Lower leg skin (tissue), 4 donors: ENCODE results near the gene NEU1. TPM values are rescaled to one million over a fixed set of nuclear protein-coding genes. Genes with fewer than 3 reads are reported as not detected.

ENCODE experiments used
- DNase-seq, 2 donors: peaks; one replicate each; pipeline ENCODE4 v3.0.0-alpha.2; 2019; ENCODE audit warnings: low spot score in 2 of 2
- H3K4me3 ChIP-seq: fragments of 200-600 bp; sonication (generic); 2 replicates; pipeline ENCODE4 v1.5.1; 2017; ENCODE audit warnings: mild to moderate bottlenecking, low read depth; ENCODE audit not compliant: poor library complexity, severe bottlenecking
- POLR2A ChIP-seq, 2 donors: fragments of 450-650 bp; IDR thresholded peaks; one replicate each; pipeline ENCODE4 v1.6.1; 2016 to 2017; ENCODE audit warnings: antibody characterized with exemption in 2 of 2, mild to moderate bottlenecking in 1 of 2, moderate library complexity in 1 of 2
- WGBS, 2 donors: methylation state at CpG; one replicate each; pipeline ENCODE4 v1.1.5; 2018; 5-methylcytosine and 5-hydroxymethylcytosine counted together
- intact Hi-C: fragments of 100-400 bp; cut with DNase I; formaldehyde crosslinking; loops from one replicate; pipeline ENCODE4 v1.15.0; 2023; ENCODE audit warnings: low total_unique reads
- total RNA-seq, 4 donors: library from RNA; depleted of rRNA; stranded (reverse); fragments of >200 nt; gene quantifications; one replicate each; pipeline ENCODE4 v1.1.0, GENCODE V29; 2016
- TF ChIP-seq, protein P1 (sequence below), 3 donors: fragments of 450-650 bp; IDR thresholded peaks; one replicate each; pipeline ENCODE4 v1.5.1; 2016; ENCODE audit warnings: antibody characterized with exemption in 3 of 3, mild to moderate bottlenecking in 3 of 3, moderate library complexity in 2 of 3

Gene NEU1
- total RNA-seq, 4 donors from 2014 or later: 29.1 to 47.6 (median 39.6) TPM

DNA sequence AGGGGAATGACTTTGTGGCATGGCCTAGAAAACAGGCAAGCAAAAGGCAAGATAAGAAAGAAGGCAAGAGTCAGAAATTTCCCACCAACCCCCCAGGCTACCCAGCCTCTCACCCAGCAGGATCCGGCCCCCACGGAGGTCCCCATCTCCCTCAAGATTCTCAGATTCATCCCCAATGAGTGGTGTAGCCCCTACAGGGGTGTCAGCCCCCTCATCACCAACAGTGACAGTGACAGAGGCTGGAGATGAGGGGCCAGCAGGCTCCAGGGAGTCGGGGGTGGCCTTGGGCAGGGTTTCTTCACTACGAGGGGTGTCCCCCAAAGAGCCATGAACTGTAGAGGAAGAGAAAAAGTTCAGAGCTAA lies 33.9 kb upstream of the NEU1 start:
- intact Hi-C loops: no loop called here
- TF ChIP-seq POLR2A (IDR thresholded peaks at IDR 0.05): no peak
- TF ChIP-seq, protein P1, sequence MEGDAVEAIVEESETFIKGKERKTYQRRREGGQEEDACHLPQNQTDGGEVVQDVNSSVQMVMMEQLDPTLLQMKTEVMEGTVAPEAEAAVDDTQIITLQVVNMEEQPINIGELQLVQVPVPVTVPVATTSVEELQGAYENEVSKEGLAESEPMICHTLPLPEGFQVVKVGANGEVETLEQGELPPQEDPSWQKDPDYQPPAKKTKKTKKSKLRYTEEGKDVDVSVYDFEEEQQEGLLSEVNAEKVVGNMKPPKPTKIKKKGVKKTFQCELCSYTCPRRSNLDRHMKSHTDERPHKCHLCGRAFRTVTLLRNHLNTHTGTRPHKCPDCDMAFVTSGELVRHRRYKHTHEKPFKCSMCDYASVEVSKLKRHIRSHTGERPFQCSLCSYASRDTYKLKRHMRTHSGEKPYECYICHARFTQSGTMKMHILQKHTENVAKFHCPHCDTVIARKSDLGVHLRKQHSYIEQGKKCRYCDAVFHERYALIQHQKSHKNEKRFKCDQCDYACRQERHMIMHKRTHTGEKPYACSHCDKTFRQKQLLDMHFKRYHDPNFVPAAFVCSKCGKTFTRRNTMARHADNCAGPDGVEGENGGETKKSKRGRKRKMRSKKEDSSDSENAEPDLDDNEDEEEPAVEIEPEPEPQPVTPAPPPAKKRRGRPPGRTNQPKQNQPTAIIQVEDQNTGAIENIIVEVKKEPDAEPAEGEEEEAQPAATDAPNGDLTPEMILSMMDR (IDR thresholded peaks at IDR 0.05): no peak
- 30 to 76% methylated on average over 3 to 4 of the region's 4 CpGs for WGBS, 2 donors
- peak overlapping the region; percentile 88 for H3K4me3 ChIP-seq
- no peak for DNase-seq

DNA sequence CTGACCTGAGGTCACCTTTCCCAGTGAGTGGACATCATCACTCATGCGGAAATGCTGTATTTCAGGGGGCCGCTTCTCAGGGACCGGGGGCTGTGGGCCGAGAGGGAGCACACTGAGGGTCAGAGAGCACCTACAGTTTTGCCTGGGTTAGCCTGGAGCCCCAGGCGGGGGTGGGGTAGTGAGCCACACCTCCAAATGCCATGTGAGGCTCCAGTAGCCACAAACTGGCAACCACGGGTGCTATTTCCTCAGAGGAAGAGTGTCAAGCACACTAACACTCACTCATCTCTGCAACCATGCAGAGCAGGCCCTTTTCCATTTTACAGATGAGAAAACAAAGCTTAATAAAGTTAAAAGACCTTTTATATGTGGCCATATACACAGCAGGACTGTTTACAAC lies 30.2 kb upstream of the NEU1 start:
- TF ChIP-seq, protein P1 (IDR thresholded peaks at IDR 0.05): no peak
- TF ChIP-seq POLR2A (IDR thresholded peaks at IDR 0.05): no peak
- 82 to 88% methylated on average over 6 of the region's 6 CpGs for WGBS, 2 donors
- intact Hi-C loops: no loop called here
- H3K4me3 ChIP-seq: no peak overlapping the region
- no peak for DNase-seq

DNA sequence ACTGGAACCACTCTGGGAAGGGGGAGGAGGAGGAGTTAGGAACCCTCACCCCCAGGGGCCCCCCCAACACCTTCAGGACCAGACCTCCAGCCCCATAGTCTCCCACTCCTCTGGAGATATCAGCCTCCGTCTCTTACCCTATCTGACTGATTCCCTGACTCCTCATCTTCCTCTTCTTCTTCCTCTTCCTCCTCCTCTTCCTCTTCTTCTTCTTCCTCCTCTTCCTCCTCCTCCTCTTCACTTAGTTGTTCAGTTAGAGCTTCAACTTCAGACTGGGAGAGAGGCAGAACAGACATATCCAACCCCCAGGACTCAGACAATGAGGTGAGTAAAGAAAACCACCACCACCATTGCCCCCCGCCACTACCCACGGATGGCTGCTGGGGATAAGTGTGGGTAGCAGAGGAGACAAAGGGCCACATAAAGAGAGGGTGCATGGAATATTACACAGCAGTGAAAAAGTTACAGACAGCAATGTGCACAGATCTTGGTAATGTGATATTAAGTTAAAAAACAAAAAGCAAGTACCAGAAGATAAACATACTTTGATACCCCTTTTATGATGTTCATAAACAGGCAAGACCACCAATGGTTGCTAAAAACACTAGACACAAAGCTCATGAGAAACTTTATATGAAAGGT lies 26.8 kb upstream of the NEU1 start:
- DNase-seq: no peak
- 96% methylated on average over 3 of the region's 3 CpGs for WGBS, 2 donors
- H3K4me3 ChIP-seq: no peak overlapping the region
- TF ChIP-seq POLR2A (IDR thresholded peaks at IDR 0.05): no peak
- TF ChIP-seq, protein P1 (IDR thresholded peaks at IDR 0.05): no peak
- intact Hi-C loops: no loop called here

DNA sequence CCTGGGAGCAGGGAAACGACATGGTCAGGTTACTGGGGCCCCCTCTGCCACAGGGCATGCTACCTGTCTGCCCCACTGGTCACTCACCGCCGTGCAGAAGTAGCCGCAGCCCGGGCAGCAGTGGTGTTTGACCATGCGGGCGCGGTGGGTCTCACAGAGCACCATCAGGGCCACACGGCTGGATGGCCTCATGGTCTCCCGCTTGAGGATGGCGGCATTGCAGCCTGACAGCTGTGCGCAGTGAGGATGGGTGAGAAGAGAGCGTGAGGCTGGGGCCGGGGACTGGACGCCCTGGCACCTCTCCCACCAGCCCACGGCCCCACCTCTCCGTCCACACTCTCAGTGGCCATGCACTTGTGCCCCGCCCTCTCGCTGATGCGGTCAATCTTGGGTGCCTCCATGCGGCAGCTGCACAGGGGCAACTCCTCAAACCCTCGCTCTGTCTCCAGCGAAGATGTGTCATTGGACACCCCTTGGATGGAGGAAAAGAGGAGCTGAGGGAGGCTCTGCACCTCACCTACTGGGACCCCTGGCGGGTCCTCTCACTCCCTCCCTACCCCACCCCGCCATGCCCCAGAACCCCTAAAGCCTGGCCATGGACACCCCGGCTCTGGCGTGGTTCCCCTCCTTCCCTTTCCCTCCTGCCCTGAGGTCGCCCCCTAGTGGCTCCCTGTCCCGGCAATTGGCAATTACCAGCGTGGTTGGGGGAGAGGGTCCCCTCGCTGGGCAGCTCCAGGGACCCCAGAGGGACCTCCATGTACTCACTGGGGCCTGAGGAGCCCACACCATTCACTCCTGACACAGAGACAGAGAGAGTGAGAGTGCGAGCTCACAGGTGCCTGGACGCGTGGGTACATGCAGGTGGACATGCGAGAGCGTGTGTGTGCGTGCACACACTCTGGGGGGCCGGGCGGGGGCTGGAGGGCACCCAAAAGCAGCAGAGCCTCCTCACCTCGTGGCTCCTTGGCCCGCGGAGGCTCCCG lies 25.9 kb upstream of the NEU1 start:
- 76 to 84% methylated on average over 37 to 42 of the region's 43 CpGs for WGBS, 2 donors
- no peak for DNase-seq
- no peak for TF ChIP-seq POLR2A (IDR thresholded peaks at IDR 0.05)
- TF ChIP-seq, protein P1 (IDR thresholded peaks at IDR 0.05): no peak
- no peak overlapping the region for H3K4me3 ChIP-seq
- intact Hi-C loops: no loop called here

DNA sequence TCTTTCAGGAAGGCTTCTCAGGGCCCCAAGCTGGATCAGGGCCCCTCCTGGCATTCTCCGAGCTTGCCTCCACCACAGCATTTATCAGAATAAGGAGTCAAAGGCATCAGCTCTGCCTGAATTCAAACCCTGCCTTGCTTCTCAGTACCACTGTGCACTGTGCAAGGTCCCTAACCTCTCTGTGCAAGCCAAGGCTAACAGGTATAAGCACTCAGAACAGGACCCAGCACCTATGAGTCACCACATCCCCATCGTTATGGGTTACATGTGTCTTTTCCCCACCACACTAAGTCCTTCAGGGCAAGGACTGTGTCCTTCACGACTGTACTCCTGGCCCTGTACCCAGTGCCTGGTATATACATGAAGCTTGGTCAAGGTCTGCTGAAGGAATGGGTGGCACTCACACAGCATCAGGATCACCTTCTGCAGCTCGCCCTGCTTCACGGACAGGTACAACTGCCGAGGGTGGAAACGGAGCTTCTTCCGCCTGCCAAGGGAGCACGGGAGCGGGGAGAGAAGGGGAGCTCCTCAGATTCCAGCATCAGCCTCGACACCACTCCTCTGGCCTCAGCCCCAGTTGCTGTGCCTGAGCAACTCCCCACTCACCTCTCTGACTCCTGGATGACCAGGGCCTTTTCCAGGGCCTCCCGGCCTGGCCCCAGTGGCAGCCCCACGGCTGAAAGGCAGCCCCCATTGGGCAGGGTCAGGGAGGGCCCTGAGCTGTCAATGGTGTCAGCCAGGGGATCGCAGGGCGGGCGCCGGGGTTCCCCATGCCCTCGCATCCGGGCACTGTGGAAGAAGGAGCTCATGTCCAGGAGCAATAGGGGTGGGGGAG lies 24.8 kb upstream of the NEU1 start:
- H3K4me3 ChIP-seq: no peak overlapping the region
- no peak for DNase-seq
- 88% methylated on average over 15 to 19 of the region's 19 CpGs for WGBS, 2 donors
- intact Hi-C loops: no loop called here
- TF ChIP-seq, protein P1 (IDR thresholded peaks at IDR 0.05): no peak
- no peak for TF ChIP-seq POLR2A (IDR thresholded peaks at IDR 0.05)
